GM19328 (cell line): Measurements from ENCODE around the gene ARIH2.
A peak's percentile ranks its signal among the peaks of the same experiment; 100 is the strongest.
"Not testable (repeated sequence)": the region's sequence is repeated elsewhere in the genome, so short reads cannot be mapped to it uniquely, and the experiment has no call there.

Source experiments
- ATAC-seq: cut with Tn5 transposase; IDR thresholded peaks from one replicate; pipeline ENCODE4 v1.9.1; 2021; ENCODE audit warnings: mild to moderate bottlenecking, moderate library complexity; ENCODE audit not compliant: unreplicated experiment

ARIH2 gene

DNA sequence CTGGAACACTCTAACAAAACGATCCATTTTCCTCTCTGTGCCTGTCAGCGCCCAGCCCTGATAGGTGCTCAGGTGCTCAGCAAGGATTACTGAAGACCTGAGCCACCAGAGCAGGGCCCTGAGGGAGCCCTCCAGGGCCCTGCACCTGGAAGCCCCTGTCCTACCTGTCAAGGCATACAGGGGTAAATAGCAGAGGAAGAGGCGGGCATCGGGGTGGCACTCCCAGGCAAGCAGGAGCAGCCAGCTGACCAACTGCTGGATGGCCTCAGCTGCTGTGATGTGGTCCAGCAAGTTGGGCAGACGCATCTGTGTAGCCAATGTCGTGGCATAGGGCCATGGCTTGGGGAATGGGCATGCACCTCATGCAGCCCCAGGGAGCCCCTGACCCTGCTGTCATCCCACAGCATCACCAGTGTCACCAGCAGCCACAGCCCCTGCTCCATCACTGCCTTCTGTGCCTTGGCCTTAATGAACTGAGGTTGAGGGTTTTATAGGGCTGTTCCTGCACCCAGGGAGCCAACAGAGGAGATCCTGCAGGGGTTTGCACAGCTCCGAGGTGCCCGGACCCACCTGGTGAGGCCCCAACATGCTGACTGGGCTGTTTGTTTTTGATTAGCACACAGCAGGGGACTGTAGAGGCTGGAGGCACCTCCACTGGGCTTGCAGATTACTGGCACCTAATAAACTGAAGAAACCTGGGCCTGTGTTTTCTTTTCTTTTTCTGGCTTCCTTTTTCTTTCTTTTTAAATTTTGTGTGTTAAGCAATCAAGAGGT, 80.6 kb downstream of the ARIH2 start:
- ATAC-seq = no peak

DNA sequence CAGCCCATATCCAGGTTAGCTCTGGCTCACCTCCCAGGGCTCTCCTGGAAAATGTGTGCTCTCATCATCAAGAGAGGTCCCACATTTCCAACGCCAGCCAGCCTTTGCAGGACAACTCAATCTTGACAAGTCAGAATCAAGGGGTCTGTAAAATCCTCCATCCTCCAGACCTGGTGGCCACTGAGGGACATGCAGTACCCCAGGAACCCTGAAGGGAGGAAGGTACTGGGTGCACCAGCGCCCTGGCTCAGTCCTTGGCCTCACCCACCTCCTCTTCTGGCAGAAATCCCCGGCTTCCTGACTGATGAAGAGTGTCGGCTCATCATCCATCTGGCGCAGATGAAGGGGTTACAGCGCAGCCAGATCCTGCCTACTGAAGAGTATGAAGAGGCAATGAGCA, 82.5 kb downstream of the ARIH2 start:
- ATAC-seq = no peak

DNA sequence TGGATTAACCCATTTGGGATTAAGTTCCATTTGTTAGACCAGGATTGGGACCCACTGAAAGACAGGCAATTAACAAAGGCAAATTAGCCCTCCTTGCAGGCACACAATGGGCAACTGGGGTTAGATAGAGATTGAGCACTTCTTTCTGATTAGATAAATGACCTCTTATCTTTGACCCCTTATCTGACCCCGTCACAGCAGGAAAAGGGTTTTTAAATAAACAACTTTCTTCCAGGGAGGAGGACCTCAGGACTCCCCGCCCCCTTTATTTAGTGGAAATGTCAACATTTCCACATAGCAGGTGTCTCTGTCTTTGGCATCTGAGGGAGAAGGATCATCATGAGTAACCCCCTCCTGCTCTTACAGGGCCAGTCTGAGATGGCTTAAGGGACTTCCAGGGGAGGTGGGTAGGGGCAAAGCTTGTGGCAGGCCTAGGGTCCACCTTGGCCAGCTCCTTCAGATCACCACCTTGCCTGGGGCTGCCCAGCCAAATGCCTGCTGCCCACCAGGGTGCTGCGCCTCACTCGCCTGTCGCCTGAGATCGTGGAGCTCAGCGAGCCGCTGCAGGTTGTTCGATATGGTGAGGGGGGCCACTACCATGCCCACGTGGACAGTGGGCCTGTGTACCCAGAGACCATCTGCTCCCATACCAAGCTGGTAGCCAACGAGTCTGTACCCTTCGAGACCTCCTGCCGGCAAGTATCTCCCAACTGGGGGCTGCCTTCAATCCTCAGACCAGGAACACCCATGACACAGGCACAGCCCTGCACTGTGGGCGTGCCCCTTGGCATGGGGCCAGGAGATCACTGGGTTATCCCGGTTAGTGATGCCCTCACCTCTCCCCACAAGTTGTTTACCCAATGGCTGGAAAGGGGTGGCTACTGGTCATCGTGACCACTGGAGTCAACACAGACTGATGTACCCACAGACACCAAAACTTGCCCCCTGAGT, 86.0 kb downstream of the ARIH2 start:
- ATAC-seq = no peak

DNA sequence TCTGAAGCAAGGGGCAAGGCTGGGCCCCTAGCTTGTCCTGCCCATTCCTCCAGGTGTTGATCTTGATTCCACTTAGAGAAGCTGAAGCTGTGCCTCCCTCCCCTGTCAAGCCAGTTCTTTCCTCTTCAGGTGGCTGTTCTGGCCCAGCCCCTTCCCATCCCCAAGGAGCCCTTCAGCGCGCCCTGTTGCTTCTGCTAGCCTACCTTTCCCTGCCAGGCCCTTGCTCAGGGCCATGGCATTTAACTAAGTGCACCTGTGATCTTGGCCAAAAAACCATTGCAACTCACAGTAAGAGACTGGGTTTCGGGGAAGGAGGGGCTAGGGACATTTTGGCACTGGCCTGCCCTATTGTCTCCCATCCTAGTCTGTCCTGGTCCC, 86.7 kb downstream of the ARIH2 start:
- no peak for ATAC-seq

DNA sequence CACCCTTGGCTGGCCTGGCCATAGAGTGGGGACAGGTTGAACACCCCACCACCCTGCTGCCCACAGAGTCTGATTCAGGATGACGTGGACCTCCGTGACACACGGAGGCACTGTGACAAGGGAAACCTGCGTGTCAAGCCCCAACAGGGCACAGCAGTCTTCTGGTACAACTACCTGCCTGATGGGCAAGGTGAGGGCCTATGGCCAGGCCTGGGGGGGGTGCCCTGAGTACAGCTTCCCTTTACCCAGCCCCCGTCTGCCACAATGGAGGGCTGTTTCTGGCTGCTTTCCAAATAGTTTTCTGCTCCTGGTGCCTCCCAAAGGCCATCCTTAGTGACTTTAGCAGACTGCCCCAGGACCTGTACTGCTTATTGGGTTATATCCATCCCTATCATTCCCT, 87.4 kb downstream of the ARIH2 start:
- ATAC-seq = no peak

DNA sequence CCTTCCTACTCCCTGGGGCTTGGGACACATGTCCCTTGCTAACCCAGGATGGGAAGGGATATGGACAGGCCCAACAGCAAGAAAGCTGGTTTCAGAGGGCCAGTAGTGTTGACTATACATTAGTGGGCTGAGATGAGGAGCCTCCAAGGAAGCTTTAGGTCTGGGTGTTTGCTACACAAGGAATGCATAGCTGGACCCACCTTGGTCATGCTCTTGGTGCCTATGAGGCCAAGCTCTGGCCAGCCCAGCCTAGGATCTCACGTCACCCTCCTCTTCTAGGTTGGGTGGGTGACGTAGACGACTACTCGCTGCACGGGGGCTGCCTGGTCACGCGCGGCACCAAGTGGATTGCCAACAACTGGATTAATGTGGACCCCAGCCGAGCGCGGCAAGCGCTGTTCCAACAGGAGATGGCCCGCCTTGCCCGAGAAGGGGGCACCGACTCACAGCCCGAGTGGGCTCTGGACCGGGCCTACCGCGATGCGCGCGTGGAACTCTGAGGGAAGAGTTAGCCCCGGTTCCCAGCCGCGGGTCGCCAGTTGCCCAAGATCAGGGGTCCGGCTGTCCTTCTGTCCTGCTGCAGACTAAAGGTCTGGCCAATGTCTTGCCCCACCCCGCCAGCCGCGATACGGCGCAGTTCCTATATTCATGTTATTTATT, 87.9 kb downstream of the ARIH2 start:
- peak; percentile 10 for ATAC-seq

DNA sequence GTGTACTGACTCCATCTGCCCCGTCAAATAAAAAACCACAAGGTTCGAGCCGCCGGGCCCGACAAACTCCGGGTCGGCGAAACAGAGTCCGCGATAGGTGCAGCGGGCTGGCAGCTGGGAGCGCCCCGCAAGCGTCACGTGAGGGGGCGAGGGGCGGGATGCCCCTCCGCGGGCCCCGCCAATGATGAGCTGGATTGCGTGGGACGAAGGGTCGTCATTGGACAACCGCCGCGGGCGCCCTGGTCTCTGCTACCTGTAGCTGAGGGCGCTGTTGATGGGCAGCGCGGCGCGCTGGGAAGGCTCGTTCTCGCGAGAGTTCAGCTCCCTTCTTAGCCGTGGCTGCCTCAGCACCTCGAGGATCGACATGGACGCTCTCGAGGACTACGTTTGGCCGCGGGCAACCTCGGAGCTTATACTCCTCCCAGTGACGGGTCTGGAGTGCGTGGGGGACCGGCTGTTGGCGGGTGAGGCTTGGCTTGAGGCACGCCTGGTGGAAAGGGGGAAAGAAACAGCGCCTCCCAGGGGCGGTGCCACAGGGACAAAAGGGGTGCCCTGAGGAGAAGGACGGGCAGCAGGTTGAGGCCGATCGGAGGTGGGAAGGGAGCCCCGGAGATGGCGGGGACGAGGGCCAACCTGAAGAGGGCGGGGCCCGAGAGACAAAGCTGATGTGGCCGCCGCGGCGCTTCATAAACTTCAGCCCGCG, 88.6 kb downstream of the ARIH2 start, which contains the start of gene WDR6:
WDR6 (plus strand) TSS at position 324 of the 703 bp plus-strand sequence; CDS start at position 365, 41 bp downstream.
- peak; percentile 79 for ATAC-seq

DNA sequence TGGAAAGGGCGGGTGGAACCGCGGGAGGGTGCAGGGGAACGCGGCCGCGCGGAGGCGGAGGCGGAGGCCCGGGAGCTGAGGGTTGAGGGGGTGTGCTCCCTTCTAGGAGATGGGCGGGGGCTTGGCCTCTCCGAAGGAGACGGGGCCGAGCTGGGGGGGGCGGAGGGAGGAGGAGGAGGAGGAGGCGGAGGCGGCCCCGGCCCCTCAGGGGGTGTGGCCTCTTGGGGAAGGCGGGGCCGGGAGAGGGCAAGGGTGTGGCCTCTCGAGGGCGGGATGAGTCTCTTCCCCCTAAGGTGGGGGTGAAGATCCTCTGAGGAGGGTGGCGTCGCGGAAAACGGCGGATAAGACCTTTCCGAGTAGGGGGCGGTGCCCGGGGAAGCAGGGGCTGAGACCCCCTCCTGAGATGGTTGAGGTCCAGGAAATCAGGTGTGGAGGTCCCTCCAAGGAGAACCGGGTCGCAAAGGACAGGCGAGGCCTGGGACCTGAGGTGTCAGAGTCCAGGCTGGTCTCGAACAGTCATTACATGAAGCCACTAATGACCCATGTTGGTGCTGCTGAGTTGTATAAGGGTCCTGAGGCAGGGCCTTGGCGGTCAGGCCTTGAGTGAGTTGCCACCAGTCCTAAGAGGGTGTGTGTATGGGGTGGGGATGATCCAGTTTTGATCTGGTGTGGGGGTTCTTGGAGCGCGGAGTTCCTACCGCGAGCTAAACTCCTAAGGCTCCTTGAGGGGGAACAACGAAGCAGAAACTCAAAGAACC, 89.3 kb downstream of the ARIH2 start:
- peak; percentile 40 for ATAC-seq

DNA sequence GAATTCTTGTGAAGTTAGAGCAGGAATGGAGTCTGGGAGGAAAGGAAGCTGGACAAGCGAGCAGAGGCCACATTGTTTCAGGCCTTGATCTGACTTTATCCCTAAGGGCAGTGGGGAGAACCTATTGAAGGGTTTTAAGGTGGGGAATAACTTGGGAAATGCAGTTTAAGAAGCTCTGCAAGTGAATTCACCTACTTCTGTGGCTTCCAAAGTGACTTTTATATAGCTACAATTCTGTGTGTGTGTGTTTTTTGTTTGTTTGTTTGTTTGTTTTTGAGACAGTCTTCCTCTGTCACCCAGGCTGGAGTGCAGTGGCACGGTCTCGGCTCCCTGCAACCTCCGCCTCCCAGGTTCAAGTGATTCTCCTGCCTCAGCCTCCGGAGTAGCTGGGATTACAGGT, 90.0 kb downstream of the ARIH2 start:
- not testable (repeated sequence) for ATAC-seq

DNA sequence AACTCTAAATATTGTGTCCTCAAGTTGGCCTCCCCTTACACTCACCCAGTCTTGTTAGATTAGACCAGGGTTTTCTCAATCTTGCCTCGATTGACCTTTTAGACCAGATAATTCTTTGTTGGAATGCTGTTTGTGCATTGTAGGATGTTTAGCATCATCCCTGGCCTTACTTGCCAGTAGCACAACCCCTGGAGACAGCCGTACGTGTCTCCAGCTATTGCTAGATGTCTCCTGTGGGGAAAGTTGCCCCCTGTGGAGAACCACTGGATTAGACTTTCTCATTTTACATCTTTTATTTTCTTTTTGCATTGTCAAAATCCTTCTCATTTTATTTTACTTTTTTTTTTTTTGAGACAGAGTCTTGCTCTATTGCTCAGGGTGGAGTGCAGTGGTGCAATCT, 90.8 kb downstream of the ARIH2 start:
- ATAC-seq = no peak

DNA sequence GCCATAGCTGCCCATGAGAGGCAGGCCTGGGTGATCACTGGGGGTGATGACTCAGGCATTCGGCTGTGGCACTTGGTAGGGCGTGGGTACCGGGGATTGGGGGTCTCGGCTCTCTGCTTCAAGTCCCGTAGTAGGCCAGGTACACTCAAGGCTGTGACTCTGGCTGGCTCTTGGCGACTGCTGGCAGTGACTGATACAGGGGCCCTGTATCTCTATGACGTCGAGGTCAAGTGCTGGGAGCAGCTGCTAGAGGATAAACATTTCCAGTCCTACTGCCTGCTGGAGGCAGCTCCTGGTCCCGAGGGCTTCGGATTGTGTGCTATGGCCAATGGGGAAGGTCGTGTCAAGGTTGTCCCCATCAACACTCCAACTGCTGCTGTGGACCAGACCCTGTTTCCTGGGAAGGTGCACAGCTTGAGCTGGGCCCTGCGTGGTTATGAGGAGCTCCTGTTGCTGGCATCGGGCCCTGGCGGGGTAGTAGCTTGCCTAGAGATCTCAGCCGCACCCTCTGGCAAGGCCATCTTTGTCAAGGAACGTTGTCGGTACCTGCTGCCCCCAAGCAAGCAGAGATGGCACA, 93.9 kb downstream of the ARIH2 start:
- ATAC-seq = no peak

DNA sequence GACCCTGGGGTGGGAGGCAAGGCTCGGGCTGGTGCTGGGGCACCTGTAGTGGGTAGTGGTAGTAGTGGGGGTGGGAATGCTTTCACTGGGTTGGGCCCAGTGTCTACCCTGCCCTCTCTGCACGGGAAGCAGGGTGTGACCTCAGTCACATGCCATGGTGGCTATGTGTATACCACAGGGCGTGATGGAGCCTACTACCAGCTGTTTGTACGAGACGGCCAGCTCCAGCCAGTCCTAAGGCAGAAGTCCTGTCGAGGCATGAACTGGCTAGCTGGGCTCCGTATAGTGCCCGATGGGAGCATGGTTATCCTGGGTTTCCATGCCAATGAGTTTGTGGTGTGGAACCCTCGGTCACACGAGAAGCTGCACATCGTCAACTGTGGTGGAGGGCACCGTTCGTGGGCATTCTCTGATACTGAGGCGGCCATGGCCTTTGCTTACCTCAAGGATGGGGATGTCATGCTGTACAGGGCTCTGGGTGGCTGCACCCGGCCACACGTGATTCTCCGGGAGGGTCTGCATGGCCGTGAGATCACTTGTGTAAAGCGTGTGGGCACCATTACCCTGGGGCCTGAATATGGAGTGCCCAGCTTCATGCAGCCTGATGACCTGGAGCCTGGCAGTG, 94.6 kb downstream of the ARIH2 start:
- ATAC-seq = no peak

DNA sequence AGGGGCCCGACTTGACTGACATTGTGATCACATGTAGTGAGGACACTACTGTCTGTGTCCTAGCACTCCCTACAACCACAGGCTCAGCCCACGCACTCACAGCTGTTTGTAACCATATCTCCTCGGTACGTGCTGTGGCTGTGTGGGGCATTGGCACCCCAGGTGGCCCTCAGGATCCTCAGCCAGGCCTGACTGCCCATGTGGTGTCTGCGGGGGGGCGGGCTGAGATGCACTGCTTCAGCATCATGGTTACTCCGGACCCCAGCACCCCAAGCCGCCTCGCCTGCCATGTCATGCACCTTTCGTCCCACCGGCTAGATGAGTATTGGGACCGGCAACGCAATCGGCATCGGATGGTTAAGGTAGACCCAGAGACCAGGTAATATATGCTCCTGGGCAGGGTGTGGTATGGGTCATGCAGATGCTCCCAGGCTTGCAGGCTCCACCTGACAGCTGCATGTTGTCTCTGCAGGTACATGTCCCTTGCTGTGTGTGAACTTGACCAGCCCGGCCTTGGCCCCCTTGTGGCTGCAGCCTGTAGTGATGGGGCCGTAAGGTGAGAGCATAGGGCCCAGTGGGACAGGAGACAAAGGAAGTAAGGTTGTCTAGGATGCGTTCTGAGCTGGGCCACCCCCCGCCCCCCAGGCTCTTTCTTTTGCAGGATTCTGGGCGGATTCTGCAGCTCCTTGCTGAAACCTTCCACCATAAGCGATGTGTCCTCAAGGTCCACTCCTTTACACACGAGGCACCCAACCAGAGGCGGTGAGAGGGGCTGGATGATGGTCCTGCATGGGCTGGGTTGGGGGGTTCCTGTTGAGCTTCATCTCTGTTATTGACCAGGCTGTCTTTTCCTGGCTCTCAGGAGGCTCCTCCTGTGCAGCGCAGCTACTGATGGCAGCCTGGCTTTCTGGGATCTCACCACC, 95.4 kb downstream of the ARIH2 start:
- no peak for ATAC-seq

DNA sequence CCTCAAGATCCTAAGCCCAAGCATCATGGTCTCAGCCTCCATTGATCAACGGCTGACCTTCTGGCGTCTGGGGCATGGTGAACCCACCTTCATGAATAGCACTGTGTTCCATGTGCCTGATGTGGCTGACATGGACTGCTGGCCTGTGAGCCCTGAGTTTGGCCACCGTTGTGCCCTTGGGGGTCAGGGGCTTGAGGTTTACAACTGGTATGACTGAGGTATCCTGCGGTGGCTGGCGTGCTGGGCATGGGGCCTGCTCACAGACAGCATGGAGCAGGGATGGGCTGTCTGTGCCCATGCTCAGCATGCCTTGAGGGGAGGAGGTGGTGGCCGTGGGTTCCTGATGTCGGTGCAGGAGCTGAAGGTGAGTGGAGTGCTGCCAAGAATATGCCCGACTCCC, 96.4 kb downstream of the ARIH2 start:
- ATAC-seq = no peak

DNA sequence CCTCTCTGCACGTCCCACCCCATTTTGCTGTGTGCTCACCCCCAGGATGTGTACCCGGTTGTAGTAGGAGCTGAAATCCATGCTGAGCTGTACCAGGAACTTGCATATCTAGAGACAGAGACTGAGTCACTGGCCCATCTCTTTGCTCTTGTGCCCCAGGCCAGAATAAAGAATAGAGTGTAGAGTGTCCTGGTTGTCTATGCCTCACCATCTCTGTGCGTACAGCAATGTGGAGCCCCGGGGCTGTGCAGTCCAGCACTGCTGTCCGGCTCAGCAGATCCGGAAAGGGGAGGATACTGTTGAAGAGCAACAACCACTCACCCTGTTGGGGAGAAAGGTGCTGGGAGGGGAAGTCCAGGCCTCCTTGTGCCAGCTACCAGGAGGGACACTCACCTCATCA, 97.1 kb downstream of the ARIH2 start:
- ATAC-seq = no peak

DNA sequence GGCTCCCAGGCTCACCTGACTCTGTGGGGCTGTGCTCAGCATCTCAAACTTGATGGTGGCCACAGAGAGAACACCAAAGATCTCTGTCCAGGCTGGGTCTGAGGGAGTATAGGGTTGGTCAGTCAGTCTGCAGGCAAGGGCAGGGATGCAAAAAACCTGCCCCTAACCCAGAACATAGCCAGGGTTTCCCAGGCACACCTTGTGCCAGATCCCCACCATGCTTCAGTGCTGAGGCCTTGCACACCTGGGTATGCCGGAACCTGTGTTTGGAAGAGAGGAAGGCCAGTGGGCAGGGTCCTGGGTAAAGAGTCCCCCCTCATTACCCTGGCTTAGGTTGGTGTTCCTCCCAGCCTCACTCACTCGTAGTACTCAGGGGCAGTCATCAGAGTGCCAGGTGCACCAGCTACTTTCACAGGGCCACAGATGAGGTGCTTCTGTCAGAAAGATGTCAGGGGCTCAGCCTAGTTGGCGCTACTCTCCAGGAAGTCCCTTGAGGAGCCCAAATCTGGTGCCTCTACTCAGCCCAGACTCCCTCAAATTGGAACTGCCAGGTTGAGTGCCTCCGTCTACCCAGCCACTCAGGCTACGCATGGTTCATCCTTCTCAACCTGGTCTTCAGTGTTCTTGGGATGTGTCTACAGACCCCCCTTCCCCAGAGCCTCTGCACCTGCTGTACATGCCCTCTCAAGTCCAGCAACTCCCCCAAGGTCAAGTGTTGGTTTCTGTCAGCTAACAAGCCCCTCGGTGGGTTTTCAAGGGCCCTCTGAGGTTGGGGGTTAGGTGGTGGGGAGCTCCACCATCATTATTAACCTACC, 98.0 kb downstream of the ARIH2 start:
- ATAC-seq = no peak

DNA sequence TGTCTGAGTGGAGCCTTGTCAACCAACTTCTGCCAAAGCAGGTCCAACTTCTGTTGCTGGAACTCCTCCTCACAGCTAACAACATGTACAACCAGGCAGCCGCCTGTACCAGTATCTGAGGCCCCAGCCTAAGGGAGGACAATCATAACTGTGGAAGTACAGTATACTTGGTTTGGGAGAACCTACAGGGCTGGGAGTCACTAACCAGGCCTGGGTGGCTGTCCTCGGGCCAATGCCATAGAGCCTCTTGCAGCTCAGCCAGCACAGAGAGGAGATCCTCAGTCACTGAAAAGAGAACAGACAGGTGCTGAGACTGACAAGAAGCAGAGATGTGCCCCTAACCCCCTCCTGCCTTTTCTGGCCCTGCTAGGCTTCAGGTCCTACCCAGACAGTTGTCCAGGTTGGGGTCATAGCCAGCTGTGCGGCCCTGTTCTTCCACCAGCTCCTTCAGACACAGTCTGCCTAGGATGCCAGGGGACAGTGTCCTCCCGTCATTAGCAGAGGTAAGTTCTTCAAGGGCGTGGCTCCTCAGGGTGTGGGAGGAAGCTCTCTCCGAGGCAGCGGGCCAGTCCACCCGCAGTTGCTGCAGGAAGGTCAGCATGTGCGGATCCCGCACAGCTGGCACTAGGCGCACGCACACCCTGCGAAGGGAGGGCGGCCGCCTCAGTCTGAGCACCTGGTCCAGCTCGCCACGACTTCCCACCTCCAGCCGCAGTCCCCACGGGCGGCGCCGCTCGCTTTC, 98.8 kb downstream of the ARIH2 start:
- no peak for ATAC-seq
